ENCODE measurements around the gene RAB14.

RAB14 gene

DNA sequence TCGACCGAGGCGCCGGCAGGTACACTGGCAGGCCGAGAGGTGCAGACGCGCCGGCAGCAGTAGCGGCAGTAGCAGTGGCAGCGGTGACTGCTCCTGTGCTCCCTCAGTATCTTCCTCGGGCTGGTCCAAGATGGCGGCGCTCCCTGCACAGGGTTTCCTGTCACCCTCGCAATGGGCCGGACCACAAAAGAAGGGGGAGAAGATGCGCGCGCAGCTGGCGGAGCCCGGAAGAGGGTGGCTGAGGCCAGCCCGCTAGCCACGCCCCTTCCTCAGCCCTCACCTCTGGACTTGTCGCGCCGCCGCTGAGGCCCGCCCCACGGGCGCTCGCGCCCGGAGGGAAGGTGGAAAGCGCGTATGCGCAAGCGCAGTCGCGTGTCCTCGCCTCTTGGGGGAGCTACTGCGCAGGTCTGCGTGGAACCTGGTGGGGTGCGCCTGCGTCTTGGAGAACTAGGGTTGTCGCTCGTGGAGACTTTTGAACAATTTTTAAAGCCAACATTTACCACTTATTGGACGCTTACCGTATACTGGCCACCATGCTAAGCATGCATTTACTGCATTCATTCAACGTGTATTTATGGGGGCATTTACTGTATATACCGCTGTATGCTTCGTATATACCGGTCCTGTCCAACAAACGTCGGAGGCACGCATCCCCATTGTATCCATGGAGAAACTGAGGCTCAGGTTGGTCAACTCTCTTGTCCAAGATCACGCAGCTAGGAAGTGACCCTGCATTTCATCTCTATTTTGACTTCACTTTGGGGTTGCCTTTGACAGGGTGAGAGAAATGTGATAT, at the start of gene RAB14:
RAB14 (minus strand) TSS at position 132 of the 796 bp plus-strand sequence. CDS start 8,457 bp downstream, outside the sequence.
- no peaks in the 10 kb centered on the region for H3K36me3 ChIP-seq (ENCODE audit: insufficient read depth, low read depth, low read length)
- H3K4me1 ChIP-seq (ENCODE audit: insufficient read depth, low read length): peaks cover 23% of the 10 kb centered on the region
- peaks cover 10% of the 10 kb centered on the region for H3K27me3 ChIP-seq (ENCODE audit: insufficient read depth, low read length)
- H3K9ac ChIP-seq (ENCODE audit: low read depth, low read length): peak within 1 kb of the TSS; percentile 82
- H3K27ac ChIP-seq (ENCODE audit: low read length): no peak within 1 kb of the TSS
- peak within 1 kb of the TSS; percentile 70 for H3K4me3 ChIP-seq (ENCODE audit: low read length)
- H3K9me3 ChIP-seq (ENCODE audit: insufficient read depth, low read depth, low read length): no peaks in the 10 kb centered on the region

DNA sequence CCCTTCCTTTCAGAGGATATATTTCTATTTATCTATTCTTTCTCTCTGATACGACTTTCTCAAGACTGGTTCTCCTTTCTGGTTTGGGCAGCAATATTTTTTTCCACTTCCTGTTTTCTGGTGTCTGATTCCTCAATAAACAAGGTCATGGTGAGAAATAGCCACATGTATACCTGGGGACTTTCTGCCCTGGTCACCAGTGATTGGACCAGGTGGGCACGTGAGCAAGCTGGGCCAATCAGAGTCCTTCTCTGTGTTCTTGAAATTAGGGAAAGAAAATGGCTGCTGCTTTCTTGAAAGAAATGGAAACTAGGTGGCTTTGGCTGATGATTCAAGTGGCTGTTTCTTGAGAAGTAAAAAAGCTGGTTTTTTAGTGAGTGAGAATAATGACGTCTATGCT, 47.9 kb upstream of the RAB14 start:
- no peak overlapping the region for H3K9ac ChIP-seq (ENCODE audit: low read depth, low read length)
- no peaks in the 10 kb centered on the region for H3K9me3 ChIP-seq (ENCODE audit: insufficient read depth, low read depth, low read length)
- H3K36me3 ChIP-seq (ENCODE audit: insufficient read depth, low read depth, low read length): no peaks in the 10 kb centered on the region
- no peak overlapping the region for H3K4me3 ChIP-seq (ENCODE audit: low read length)
- no peak overlapping the region for H3K27ac ChIP-seq (ENCODE audit: low read length)
- H3K4me1 ChIP-seq (ENCODE audit: insufficient read depth, low read length): peaks cover 8% of the 10 kb centered on the region; the same call in 1 of the 2 replicates
- H3K27me3 ChIP-seq (ENCODE audit: insufficient read depth, low read length): peaks cover 23% of the 10 kb centered on the region

DNA sequence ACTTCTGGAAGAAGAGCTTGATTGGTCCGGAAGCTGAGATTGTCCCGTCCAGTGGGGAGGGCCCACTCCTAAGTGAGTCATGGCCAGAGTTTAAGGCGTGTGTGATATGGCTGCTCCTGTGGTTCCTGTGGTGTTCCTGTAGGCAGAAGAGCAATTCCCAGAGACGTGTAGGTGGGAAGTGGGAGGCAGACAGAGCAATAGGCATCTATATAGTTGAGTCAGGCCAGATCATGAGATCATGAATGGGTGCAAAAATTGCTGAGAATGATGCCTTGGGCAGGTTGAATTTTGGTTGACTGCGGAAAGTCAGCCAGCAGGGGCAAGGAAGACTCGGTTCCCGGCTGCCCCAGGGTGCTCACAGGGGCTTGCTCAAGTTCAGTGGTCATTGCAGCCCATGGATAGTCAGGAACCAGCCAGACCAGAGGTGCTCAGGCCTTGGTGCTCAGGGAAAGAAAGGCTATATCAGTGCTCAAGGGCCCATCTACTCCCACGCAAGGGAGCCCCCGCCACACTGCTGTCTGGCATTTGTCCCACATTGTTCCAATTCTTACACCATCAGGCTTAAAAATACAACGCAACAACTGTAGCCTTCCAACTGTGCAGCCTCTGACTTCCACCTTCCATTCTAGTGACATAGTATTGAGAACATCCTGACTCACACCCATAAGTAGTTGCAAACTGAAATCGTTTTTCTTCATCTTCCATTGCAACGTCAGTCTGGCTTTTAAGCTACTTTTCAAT, 45.3 kb upstream of the RAB14 start:
- Histone ChIP-seq H3K27me3 (ENCODE audit: insufficient read depth, low read length) (peaks cover 2% of the 10 kb centered on the region; the same call in 1 of the 2 replicates), H3K36me3 (ENCODE audit: insufficient read depth, low read depth, low read length) (no peaks in the 10 kb centered on the region), H3K9me3 (ENCODE audit: insufficient read depth, low read depth, low read length) (peaks cover 9% of the 10 kb centered on the region), H3K4me3 (ENCODE audit: low read length) (no peak overlapping the region), H3K4me1 (ENCODE audit: insufficient read depth, low read length) (no peaks in the 10 kb centered on the region), H3K27ac (ENCODE audit: low read length) (no peak overlapping the region), H3K9ac (ENCODE audit: low read depth, low read length) (no peak overlapping the region)

DNA sequence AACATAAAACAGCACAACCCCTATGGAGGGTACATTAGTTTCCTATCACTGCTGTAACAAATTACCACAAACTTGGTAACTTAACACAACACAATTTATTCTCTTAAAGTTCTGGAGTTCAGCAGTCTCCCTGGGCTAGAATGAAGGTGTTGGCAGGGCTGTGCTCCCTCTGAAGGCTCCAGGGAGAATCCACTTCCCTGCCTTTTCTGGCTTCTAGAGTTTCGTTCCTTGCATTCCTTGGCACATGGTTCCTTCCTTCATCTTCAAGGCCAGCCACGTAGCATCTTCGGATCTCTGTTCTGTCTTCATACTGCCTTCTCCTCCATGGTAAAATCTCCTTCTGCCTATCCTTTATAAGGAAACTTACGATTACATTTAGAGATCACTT, 41.3 kb upstream of the RAB14 start:
- H3K27ac ChIP-seq (ENCODE audit: low read length): no peak overlapping the region
- no peak overlapping the region for H3K4me3 ChIP-seq (ENCODE audit: low read length)
- H3K27me3 ChIP-seq (ENCODE audit: insufficient read depth, low read length): no peaks in the 10 kb centered on the region
- no peaks in the 10 kb centered on the region for H3K4me1 ChIP-seq (ENCODE audit: insufficient read depth, low read length)
- no peaks in the 10 kb centered on the region for H3K36me3 ChIP-seq (ENCODE audit: insufficient read depth, low read depth, low read length)
- peaks cover 9% of the 10 kb centered on the region for H3K9me3 ChIP-seq (ENCODE audit: insufficient read depth, low read depth, low read length)
- H3K9ac ChIP-seq (ENCODE audit: low read depth, low read length): no peak overlapping the region

DNA sequence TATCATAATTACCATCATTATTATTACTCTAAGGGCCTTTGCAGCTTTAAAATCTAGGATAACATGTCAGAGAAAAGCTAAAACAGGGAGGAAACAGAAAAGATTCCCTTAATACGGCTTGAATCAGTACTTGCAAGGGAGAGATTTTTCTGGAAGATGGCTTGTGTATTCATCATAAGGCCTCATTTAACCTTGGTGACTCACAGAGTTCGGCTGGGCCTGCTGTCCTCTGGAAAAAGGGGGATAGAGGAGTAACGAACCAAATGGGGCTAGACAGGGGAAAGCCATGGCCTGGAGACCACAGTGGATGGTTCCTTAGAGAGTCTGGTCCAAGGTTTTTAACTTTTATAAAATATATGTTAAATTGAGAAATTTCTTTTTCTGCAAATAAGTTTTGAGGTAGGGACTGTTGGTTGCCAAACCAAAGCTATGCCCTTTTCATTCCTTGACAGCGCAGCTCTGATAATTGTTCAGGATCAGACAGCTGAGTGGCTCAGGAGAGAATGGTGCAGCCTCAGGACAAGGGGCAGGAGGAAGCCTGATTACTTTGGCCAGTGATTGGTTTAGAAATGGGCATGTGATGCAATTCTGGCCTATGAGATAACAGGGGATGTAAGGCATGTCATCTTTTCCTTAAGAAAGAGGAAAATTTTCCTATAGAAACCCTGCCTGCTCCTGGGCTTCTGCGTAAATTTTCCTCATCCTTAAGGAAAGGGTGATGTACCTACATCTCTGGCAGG, 40.7 kb upstream of the RAB14 start:
- no peak overlapping the region for H3K27ac ChIP-seq (ENCODE audit: low read length)
- H3K27me3 ChIP-seq (ENCODE audit: insufficient read depth, low read length): no peaks in the 10 kb centered on the region
- peaks cover 9% of the 10 kb centered on the region for H3K9me3 ChIP-seq (ENCODE audit: insufficient read depth, low read depth, low read length)
- no peak overlapping the region for H3K4me3 ChIP-seq (ENCODE audit: low read length)
- H3K9ac ChIP-seq (ENCODE audit: low read depth, low read length): no peak overlapping the region
- no peaks in the 10 kb centered on the region for H3K36me3 ChIP-seq (ENCODE audit: insufficient read depth, low read depth, low read length)
- H3K4me1 ChIP-seq (ENCODE audit: insufficient read depth, low read length): no peaks in the 10 kb centered on the region

DNA sequence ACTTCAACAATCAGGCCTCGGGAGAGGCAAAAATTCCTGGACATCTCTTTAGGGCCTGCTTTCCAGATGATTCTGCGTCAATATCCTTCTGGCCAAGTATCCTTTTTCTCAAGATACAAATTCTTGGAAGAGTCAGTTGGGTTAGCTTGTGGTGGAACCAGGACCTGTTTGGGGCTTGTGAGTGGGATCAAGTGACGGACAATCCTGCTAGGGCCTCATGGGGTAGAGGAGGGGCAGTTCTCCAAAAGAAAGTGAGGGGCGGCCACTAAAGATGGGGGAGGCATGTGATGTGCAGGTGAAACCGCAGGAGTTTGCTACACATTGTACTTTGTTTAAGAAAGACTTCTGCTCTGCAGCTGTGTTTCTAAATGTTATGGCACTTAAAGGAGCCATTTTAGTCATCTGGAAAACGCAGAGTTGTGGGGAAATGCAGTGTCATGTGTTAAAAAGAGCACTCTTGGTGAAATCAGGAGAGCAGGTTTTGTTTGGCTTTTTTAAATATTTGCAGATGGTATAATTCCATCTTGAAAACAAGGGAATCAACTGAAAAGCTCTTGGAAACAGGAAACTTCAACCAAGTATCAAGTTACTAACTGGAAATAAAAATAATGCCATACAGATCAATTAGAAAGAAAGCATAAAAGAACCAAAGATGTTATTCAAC, 38.9 kb upstream of the RAB14 start:
- Histone ChIP-seq H3K27me3 (ENCODE audit: insufficient read depth, low read length) (no peaks in the 10 kb centered on the region), H3K27ac (ENCODE audit: low read length) (no peak overlapping the region), H3K4me3 (ENCODE audit: low read length) (no peak overlapping the region), H3K36me3 (ENCODE audit: insufficient read depth, low read depth, low read length) (no peaks in the 10 kb centered on the region), H3K9me3 (ENCODE audit: insufficient read depth, low read depth, low read length) (peaks cover 9% of the 10 kb centered on the region), H3K9ac (ENCODE audit: low read depth, low read length) (no peak overlapping the region), H3K4me1 (ENCODE audit: insufficient read depth, low read length) (no peaks in the 10 kb centered on the region)

DNA sequence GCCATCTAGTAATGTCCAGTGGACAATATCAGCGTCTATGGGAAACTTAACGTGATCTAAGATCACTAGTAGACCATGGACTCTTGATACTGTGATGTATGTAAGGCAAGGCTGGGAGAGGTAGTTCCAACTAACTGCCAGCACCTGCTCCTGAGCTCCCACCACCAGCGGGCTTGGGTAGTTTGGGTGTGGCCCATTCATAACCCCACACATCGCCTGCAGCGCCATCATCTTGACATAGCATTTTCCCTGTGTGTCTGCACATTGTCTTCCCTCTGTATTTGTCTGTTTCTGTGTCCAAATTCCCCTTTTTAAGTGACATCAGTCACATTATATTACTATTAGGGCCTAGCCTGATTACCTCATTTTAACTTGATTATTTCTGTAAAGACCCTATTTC, 38.2 kb upstream of the RAB14 start:
- no peak overlapping the region for H3K9ac ChIP-seq (ENCODE audit: low read depth, low read length)
- no peak overlapping the region for H3K4me3 ChIP-seq (ENCODE audit: low read length)
- no peaks in the 10 kb centered on the region for H3K36me3 ChIP-seq (ENCODE audit: insufficient read depth, low read depth, low read length)
- peaks cover 9% of the 10 kb centered on the region for H3K9me3 ChIP-seq (ENCODE audit: insufficient read depth, low read depth, low read length)
- no peaks in the 10 kb centered on the region for H3K4me1 ChIP-seq (ENCODE audit: insufficient read depth, low read length)
- no peak overlapping the region for H3K27ac ChIP-seq (ENCODE audit: low read length)
- H3K27me3 ChIP-seq (ENCODE audit: insufficient read depth, low read length): no peaks in the 10 kb centered on the region

DNA sequence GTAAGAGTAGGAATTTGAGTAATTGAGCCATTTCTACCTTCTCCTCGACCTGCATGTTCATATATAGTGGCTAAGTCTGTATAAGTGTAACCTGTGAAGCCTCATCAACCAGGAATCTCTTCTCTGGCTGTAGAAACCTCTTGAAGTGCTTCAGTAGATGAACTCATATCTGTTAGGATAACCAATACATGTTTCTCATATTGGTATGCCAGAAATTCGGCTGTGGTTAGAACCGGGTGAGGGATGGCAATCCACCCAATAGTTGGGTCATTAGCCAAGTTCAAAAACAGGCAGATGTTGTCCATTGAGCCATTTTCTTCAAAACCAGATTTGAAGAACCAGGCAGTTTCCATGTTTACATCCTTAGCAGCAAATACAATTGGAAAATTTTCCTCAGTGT, 37.4 kb upstream of the RAB14 start:
- H3K4me1 ChIP-seq (ENCODE audit: insufficient read depth, low read length): no peaks in the 10 kb centered on the region
- no peaks in the 10 kb centered on the region for H3K27me3 ChIP-seq (ENCODE audit: insufficient read depth, low read length)
- H3K9me3 ChIP-seq (ENCODE audit: insufficient read depth, low read depth, low read length): peaks cover 5% of the 10 kb centered on the region
- no peak overlapping the region for H3K9ac ChIP-seq (ENCODE audit: low read depth, low read length)
- no peaks in the 10 kb centered on the region for H3K36me3 ChIP-seq (ENCODE audit: insufficient read depth, low read depth, low read length)
- H3K4me3 ChIP-seq (ENCODE audit: low read length): no peak overlapping the region
- no peak overlapping the region for H3K27ac ChIP-seq (ENCODE audit: low read length)

DNA sequence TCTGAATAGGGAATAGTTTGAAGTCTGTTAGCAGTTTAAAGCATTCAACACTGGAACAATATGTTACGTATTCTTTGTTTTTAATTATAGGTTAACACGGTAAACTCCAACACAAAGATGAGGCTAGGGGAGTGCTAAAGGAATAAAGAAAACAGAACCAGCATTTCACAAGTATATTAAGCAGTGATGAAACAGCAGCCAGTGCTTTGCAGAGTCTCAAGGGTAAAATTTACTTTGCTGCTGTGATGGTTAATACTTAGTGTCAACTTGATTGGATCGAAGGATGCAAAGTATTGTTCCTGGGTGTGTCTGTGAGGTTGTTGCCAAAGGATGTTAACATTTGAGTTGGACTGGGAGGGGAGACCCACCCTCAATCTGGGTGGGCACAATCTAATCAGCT, 36.2 kb upstream of the RAB14 start:
- Histone ChIP-seq H3K27ac (ENCODE audit: low read length) (no peak overlapping the region), H3K27me3 (ENCODE audit: insufficient read depth, low read length) (no peaks in the 10 kb centered on the region), H3K36me3 (ENCODE audit: insufficient read depth, low read depth, low read length) (no peaks in the 10 kb centered on the region), H3K9me3 (ENCODE audit: insufficient read depth, low read depth, low read length) (no peaks in the 10 kb centered on the region), H3K4me3 (ENCODE audit: low read length) (no peak overlapping the region), H3K9ac (ENCODE audit: low read depth, low read length) (no peak overlapping the region), H3K4me1 (ENCODE audit: insufficient read depth, low read length) (no peaks in the 10 kb centered on the region)

DNA sequence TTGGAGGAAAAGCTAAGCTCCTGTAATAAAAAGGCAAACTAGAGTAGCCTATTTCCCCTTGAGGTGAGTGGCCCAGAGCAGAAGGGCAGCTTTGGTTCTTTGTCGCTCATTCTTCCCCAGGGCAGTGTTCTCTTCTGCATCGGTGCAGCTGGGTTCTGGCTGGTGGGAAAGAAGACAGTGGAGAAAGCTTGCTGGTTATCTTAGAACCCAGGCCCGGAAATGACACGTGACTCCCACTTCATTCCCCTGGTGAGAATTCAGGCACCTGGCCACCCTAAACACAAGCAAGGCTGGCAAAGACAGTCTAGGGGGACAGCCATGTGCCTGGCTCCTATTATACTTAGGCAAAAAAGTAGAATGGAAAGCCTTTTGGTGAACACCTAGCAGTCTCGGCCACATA, 33.8 kb upstream of the RAB14 start:
- H3K27me3 ChIP-seq (ENCODE audit: insufficient read depth, low read length): no peaks in the 10 kb centered on the region
- no peak overlapping the region for H3K9ac ChIP-seq (ENCODE audit: low read depth, low read length)
- no peaks in the 10 kb centered on the region for H3K4me1 ChIP-seq (ENCODE audit: insufficient read depth, low read length)
- no peaks in the 10 kb centered on the region for H3K9me3 ChIP-seq (ENCODE audit: insufficient read depth, low read depth, low read length)
- H3K27ac ChIP-seq (ENCODE audit: low read length): no peak overlapping the region
- H3K36me3 ChIP-seq (ENCODE audit: insufficient read depth, low read depth, low read length): no peaks in the 10 kb centered on the region
- no peak overlapping the region for H3K4me3 ChIP-seq (ENCODE audit: low read length)

DNA sequence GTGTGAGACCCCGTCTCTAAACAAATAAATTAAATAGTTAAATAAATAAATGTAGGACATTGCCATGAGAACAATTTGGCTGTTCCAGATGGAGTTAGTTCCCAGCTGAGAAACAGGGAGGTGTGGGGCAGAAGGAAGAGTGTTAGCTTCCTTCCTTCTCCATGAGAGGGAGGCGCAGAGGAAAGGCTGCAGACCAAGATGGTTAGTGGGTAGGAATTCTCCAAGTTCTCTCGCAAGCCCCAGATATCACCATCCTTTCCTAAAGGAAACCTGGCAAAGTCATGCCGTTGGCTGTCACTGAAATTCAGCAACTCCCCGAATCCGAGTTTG, 33.1 kb upstream of the RAB14 start:
- no peaks in the 10 kb centered on the region for H3K9me3 ChIP-seq (ENCODE audit: insufficient read depth, low read depth, low read length)
- no peaks in the 10 kb centered on the region for H3K27me3 ChIP-seq (ENCODE audit: insufficient read depth, low read length)
- H3K36me3 ChIP-seq (ENCODE audit: insufficient read depth, low read depth, low read length): no peaks in the 10 kb centered on the region
- H3K27ac ChIP-seq (ENCODE audit: low read length): no peak overlapping the region
- no peak overlapping the region for H3K9ac ChIP-seq (ENCODE audit: low read depth, low read length)
- H3K4me3 ChIP-seq (ENCODE audit: low read length): no peak overlapping the region
- H3K4me1 ChIP-seq (ENCODE audit: insufficient read depth, low read length): no peaks in the 10 kb centered on the region

Measured in iPS-20b (cell line).